Keratinocyte (primary cell): ENCODE measurements around the gene RHBDF1. TPM values are rescaled to one million over a fixed set of nuclear protein-coding genes. Genes with fewer than 3 reads are reported as not detected.

Source experiments
- DNase-seq: peaks from one replicate; pipeline ENCODE4 v3.0.0-alpha.2; 2011; ENCODE audit warnings: low read depth, missing footprints, low spot score
- FAIRE-seq: peaks from 2 replicates; lab custom pipeline; 2011; peaks lifted over from hg19 to GRCh38; lab: Jason Lieb, UNC
- H2AFZ ChIP-seq: 2 replicates; pipeline ENCODE4 v1.6.0; 2012; ENCODE audit warnings: low read length, control low read depth, inconsistent platforms; ENCODE audit not compliant: control insufficient read depth
- H3K27ac ChIP-seq: 2 replicates; pipeline ENCODE4 v1.5.1; 2011; ENCODE audit warnings: low read length; ENCODE audit not compliant: control insufficient read depth, insufficient read depth
- H3K27me3 ChIP-seq: 3 replicates; pipeline ENCODE4 v1.6.0; 2011; ENCODE audit warnings: low read length; ENCODE audit not compliant: control insufficient read depth, insufficient read depth; ENCODE audit errors: extremely low read depth
- H3K36me3 ChIP-seq, 2 experiments: 2 replicates in 1 of 2; 3 replicates in 1 of 2; pipeline ENCODE4 v1.5.1; 2011; ENCODE audit warnings: low read length in 2 of 2, mild to moderate bottlenecking in 1 of 2; ENCODE audit not compliant: control insufficient read depth in 2 of 2, insufficient read depth in 2 of 2; ENCODE audit errors: extremely low read depth in 1 of 2
- H3K4me1 ChIP-seq: 3 replicates; pipeline ENCODE4 v1.5.1; 2011; ENCODE audit warnings: low read length; ENCODE audit not compliant: control insufficient read depth, insufficient read depth; ENCODE audit errors: extremely low read depth
- H3K4me2 ChIP-seq: 3 replicates; pipeline ENCODE4 v1.6.0; 2011; ENCODE audit warnings: low read depth, low read length; ENCODE audit not compliant: control insufficient read depth, insufficient read depth; ENCODE audit errors: extremely low read depth
- H3K4me3 ChIP-seq, 3 experiments: fragments of 200-600 bp in 1 of 3; sonication (generic) in 1 of 3; 2 replicates in 2 of 3; 3 replicates in 1 of 3; pipeline ENCODE4 v1.5.1; 2011 to 2016; ENCODE audit warnings: low read length in 3 of 3, mild to moderate bottlenecking in 3 of 3, control low read depth in 2 of 3, inconsistent platforms in 1 of 3, low read depth in 1 of 3, mixed read lengths in 1 of 3, mixed run types in 1 of 3, moderate library complexity in 1 of 3; ENCODE audit not compliant: control insufficient read depth in 2 of 3, insufficient read depth in 2 of 3; ENCODE audit errors: extremely low read depth in 1 of 3
- H3K79me2 ChIP-seq: 2 replicates; pipeline ENCODE4 v1.6.0; 2012; ENCODE audit warnings: low read length; ENCODE audit not compliant: control insufficient read depth, insufficient read depth
- H3K9ac ChIP-seq: 3 replicates; pipeline ENCODE4 v1.6.0; 2011; ENCODE audit warnings: low read length; ENCODE audit not compliant: control insufficient read depth, insufficient read depth; ENCODE audit errors: extremely low read depth
- H3K9me1 ChIP-seq: 3 replicates; pipeline ENCODE4 v1.6.0; 2011; ENCODE audit warnings: low read length; ENCODE audit not compliant: control insufficient read depth, insufficient read depth; ENCODE audit errors: extremely low read depth
- H3K9me3 ChIP-seq: 2 replicates; pipeline ENCODE4 v1.5.1; 2012; ENCODE audit warnings: low read depth, low read length; ENCODE audit not compliant: control insufficient read depth
- H4K20me1 ChIP-seq: 3 replicates; pipeline ENCODE4 v1.6.0; 2011; ENCODE audit warnings: low read length; ENCODE audit not compliant: control insufficient read depth, insufficient read depth; ENCODE audit errors: extremely low read depth
- EZH2 ChIP-seq: IDR thresholded peaks from one replicate; pipeline ENCODE4 v1.6.1; 2012; ENCODE audit warnings: inconsistent platforms, mild to moderate bottlenecking, low read length, moderate library complexity
- dilution Hi-C: fragments of 300-500 bp; cut with MboI; formaldehyde crosslinking; loops from one replicate; pipeline ENCODE4 v1.7.0; 2020; ENCODE audit warnings: low sequenced_read_pairs; ENCODE audit not compliant: extremely low pct_ligation_motif_present
- polyA plus RNA-seq, 5 experiments: library from polyadenylated mRNA; depleted of rRNA in 3 of 5; stranded (reverse) in 3 of 5; stranded (forward) in 1 of 5; unstranded in 1 of 5; fragments of >200 nt; gene quantifications; 1 replicate in 1 of 5; 2 replicates in 3 of 5; 3 replicates in 1 of 5; pipeline versions ENCODE4 v1.2.1 to v1.2.3, GENCODE V29; 2011 to 2012; ENCODE audit warnings: missing spikeins in 2 of 5, low read depth in 1 of 5, low replicate concordance in 1 of 5
- TF ChIP-seq, protein P1 (sequence below), 3 experiments: IDR thresholded peaks in 1 of 3; conservative IDR thresholded peaks in 1 of 3; optimal IDR thresholded peaks in 1 of 3; 2 replicates in 2 of 3; 3 replicates in 1 of 3; pipeline versions ENCODE3 to v1.5.1; 2011; ENCODE audit warnings: low read length in 3 of 3, mild to moderate bottlenecking in 3 of 3, moderate library complexity in 2 of 3, control low read depth in 1 of 3, inconsistent platforms in 1 of 3; ENCODE audit not compliant: insufficient read depth in 2 of 3; ENCODE audit errors: extremely low read depth in 1 of 3

RHBDF1 gene
- polyA plus RNA-seq, 1 donor (not counting 4 experiments of a cell fraction or from before 2014, with no cell fraction given), result 20.4 TPM

DNA sequence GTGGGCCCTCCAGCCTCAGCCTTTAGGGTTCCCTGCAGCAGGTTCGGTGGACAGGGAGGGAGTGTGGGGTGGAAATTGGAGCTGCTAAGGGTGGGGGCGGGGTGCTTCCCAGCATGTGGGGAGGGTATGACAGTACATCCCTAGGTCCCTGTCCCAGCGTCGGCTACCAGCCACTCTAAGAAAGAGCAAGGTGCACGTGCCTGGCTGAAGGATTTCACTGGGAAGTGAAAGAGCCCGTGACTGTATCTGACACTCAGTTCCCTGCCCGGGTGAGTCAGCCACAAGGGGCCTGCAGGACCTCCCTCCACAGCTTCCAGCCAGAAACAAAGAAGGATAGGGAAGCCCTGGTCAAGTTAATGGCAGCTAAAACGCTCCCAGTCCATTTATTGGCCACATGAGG, 14.7 kb downstream of the RHBDF1 start:
- Histone ChIP-seq H3K9ac (no peak overlapping the region), H4K20me1 (no peaks in the 10 kb centered on the region), H3K79me2 (peaks cover 13% of the 10 kb centered on the region), H2AFZ (no peak overlapping the region), H3K4me2 (no peak overlapping the region), H3K9me1 (no peaks in the 10 kb centered on the region), H3K27ac (no peak overlapping the region), H3K4me1 (peaks cover 4% of the 10 kb centered on the region), H3K9me3 (no peaks in the 10 kb centered on the region), H3K4me3 (no peak overlapping the region), H3K36me3 (peaks cover 33 to 36% of the 10 kb centered on the region in 2 experiments), H3K27me3 (no peaks in the 10 kb centered on the region)
- DNase-seq (no peak), FAIRE-seq (no peak)
- TF ChIP-seq EZH2, result no peak
- TF ChIP-seq, protein P1, sequence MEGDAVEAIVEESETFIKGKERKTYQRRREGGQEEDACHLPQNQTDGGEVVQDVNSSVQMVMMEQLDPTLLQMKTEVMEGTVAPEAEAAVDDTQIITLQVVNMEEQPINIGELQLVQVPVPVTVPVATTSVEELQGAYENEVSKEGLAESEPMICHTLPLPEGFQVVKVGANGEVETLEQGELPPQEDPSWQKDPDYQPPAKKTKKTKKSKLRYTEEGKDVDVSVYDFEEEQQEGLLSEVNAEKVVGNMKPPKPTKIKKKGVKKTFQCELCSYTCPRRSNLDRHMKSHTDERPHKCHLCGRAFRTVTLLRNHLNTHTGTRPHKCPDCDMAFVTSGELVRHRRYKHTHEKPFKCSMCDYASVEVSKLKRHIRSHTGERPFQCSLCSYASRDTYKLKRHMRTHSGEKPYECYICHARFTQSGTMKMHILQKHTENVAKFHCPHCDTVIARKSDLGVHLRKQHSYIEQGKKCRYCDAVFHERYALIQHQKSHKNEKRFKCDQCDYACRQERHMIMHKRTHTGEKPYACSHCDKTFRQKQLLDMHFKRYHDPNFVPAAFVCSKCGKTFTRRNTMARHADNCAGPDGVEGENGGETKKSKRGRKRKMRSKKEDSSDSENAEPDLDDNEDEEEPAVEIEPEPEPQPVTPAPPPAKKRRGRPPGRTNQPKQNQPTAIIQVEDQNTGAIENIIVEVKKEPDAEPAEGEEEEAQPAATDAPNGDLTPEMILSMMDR (optimal IDR thresholded peaks at IDR 0.05 in 1 of 3, IDR thresholded peaks at IDR 0.05 in 1 of 3, conservative IDR thresholded peaks at IDR 0.05 in 1 of 3; ENCODE audit: extremely low read depth in 1 of 3, insufficient read depth in 2 of 3, low read length in 3 of 3), result no peak
- dilution Hi-C loops, result no loop called here

DNA sequence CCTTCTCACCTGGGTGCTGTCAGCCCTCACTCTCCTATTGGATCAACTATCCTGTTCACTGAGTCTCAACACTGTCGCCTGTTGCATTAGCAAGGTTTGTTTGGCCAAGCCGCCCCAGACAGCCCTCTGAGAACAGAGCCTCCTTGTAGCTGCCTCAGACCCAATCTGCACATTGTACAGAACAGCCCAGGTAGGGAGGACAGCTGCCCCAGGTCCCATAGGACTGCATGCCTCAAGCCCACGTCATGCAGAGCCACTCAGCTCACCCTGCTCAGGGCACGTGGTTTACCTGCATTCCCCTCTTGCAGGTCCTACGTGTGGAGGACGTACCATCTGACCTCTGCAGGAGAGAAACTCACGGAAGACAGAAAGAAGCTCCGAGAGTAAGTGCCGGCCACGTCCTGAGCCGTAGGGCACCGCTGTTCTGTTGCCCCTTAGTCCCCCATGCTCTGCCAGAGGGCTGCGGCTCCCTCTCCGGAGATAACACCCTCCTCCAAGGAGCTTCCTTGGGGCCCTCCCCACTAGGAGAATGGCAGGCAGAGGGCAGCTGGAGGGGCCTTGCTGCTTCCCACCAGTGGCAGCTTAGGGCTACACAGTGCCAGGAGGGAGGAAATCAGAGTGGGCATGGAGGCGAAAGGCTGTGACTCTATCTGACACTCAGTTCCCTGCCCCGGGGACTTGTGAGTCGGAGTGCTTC, 16.1 kb downstream of the RHBDF1 start:
- Histone ChIP-seq H2AFZ (no peak overlapping the region), H3K9me1 (no peaks in the 10 kb centered on the region), H3K36me3 (peaks cover 29 to 37% of the 10 kb centered on the region in 2 experiments), H3K27me3 (no peaks in the 10 kb centered on the region), H3K4me3 (no peak overlapping the region), H3K9ac (no peak overlapping the region), H3K27ac (no peak overlapping the region), H3K79me2 (peaks cover 23% of the 10 kb centered on the region), H4K20me1 (no peaks in the 10 kb centered on the region), H3K4me1 (peaks cover 7% of the 10 kb centered on the region), H3K4me2 (no peak overlapping the region), H3K9me3 (no peaks in the 10 kb centered on the region)
- TF ChIP-seq EZH2, result no peak
- TF ChIP-seq, protein P1 (optimal IDR thresholded peaks at IDR 0.05 in 1 of 3, IDR thresholded peaks at IDR 0.05 in 1 of 3, conservative IDR thresholded peaks at IDR 0.05 in 1 of 3; ENCODE audit: extremely low read depth in 1 of 3, insufficient read depth in 2 of 3, low read length in 3 of 3), result no peak
- no peak for FAIRE-seq
- DNase-seq, result no peak
- dilution Hi-C loops, result no loop called here
